Suprapubic skin (tissue), 4 donors: ENCODE data around the gene BNC2. TPM values are rescaled to one million over a fixed set of nuclear protein-coding genes. Genes with fewer than 3 reads are reported as not detected.

Experiments
- DNase-seq, 2 donors: peaks; one replicate each; pipeline ENCODE4 v3.0.0-alpha.2; 2019; ENCODE audit warnings: low spot score in 2 of 2
- H3K27ac ChIP-seq: fragments of 200-600 bp; sonication (generic); one replicate; pipeline ENCODE4 v1.5.1; 2019
- H3K27me3 ChIP-seq: fragments of 200-600 bp; sonication (generic); one replicate; pipeline ENCODE4 v1.5.1; 2019
- H3K36me3 ChIP-seq: fragments of 200-600 bp; sonication (generic); one replicate; pipeline ENCODE4 v1.5.1; 2019
- H3K4me1 ChIP-seq: fragments of 200-600 bp; sonication (generic); one replicate; pipeline ENCODE4 v1.5.1; 2019
- H3K4me3 ChIP-seq: fragments of 200-600 bp; sonication (generic); one replicate; pipeline ENCODE4 v1.5.1; 2019; ENCODE audit warnings: mild to moderate bottlenecking
- H3K9me3 ChIP-seq: fragments of 200-600 bp; sonication (generic); one replicate; pipeline ENCODE4 v1.5.1; 2019
- CTCF ChIP-seq, 2 donors: fragments of 200-600 bp in 1 of 2; fragments of 450-650 bp in 1 of 2; sonication (generic) in 1 of 2; IDR thresholded peaks; one replicate each; pipeline ENCODE4 v1.5.1; 2016 to 2019; ENCODE audit warnings: antibody characterized with exemption in 2 of 2, mild to moderate bottlenecking in 1 of 2, moderate library complexity in 1 of 2
- EP300 ChIP-seq: sonication (generic); formaldehyde crosslinking; IDR thresholded peaks from one replicate; pipeline ENCODE4 v1.6.1; 2017; ENCODE audit warnings: antibody characterized with exemption
- POLR2A ChIP-seq, 2 donors: fragments of 450-650 bp; IDR thresholded peaks; one replicate each; pipeline ENCODE4 v1.6.1; 2017; ENCODE audit warnings: antibody characterized with exemption in 2 of 2, mild to moderate bottlenecking in 2 of 2, moderate library complexity in 2 of 2
- POLR2AphosphoS5 ChIP-seq, 3 donors: sonication (generic); formaldehyde crosslinking; IDR thresholded peaks; one replicate each; pipeline ENCODE4 v1.6.1; 2017; ENCODE audit warnings: antibody characterized with exemption in 3 of 3
- WGBS: methylation state at CpG from one replicate; pipeline ENCODE4 v1.1.5; 2018; 5-methylcytosine and 5-hydroxymethylcytosine counted together
- total RNA-seq, 4 donors: library from RNA; depleted of rRNA; stranded (reverse); fragments of >200 nt; gene quantifications; one replicate each; pipeline ENCODE4 v1.1.0, GENCODE V29; 2016

Gene BNC2
- total RNA-seq, 4 donors from 2014 or later = 6.5 to 12.3 (median 8.9) TPM

DNA sequence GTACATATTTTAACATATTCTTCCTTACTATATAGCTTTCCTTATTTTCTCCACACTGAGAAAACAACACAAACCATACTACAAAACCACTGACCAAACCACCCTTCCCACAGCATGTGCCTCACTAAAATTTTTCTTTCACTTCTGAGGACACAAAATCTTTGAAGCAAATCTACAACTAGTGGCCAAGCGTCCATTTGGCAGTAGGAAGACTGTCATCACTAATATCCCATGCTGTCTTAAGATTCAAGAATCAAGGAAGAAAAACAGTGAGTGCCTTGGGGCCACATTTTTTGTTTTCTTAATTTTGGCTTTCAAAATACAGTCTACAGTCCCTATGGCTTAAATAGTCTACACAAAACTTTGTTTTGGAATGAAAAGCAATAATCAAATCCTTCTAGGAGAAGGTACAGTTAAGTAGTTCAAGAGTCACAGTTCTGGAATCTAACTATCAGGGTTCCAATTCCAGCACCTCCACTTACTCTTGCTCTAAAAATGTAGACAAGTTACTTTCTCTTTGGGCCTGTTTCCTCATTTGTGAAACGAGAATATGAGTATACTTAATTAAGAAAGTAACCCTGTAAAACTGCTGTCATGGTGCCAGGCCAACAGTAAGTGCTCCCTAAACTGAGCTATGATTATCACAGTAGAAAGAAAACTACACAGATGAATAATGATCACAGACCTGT is 227.9 kb downstream of the BNC2 start:
- TF ChIP-seq EP300 (no peak), POLR2A (IDR thresholded peaks at IDR 0.05) (no peak), POLR2AphosphoS5 (IDR thresholded peaks at IDR 0.05) (no peak), CTCF (IDR thresholded peaks at IDR 0.05) (no peak)
- Histone ChIP-seq H3K4me1 (peaks cover 7% of the 10 kb centered on the region), H3K27ac (no peak overlapping the region), H3K4me3 (no peak overlapping the region), H3K9me3 (no peaks in the 10 kb centered on the region), H3K27me3 (no peaks in the 10 kb centered on the region), H3K36me3 (no peaks in the 10 kb centered on the region)
- no peak for DNase-seq
- 34% methylated on average over 2 of the region's 2 CpGs for WGBS

GRCh38 chr9:16640649-16641048 is 229.8 kb downstream of the BNC2 start:
- TF ChIP-seq POLR2A (IDR thresholded peaks at IDR 0.05) = no peak
- no peak for TF ChIP-seq EP300
- no peak for TF ChIP-seq POLR2AphosphoS5 (IDR thresholded peaks at IDR 0.05)
- no peak for TF ChIP-seq CTCF (IDR thresholded peaks at IDR 0.05)
- DNase-seq = no peak
- WGBS = 82% methylated on average over 2 of the region's 2 CpGs
- no peaks in the 10 kb centered on the region for H3K9me3 ChIP-seq
- no peak overlapping the region for H3K4me3 ChIP-seq
- H3K27ac ChIP-seq = no peak overlapping the region
- H3K36me3 ChIP-seq = no peaks in the 10 kb centered on the region
- H3K4me1 ChIP-seq = peaks cover 11% of the 10 kb centered on the region
- H3K27me3 ChIP-seq = no peaks in the 10 kb centered on the region

GRCh38 chr9:16639644-16640043 is 230.8 kb downstream of the BNC2 start:
- H3K4me1 ChIP-seq = peaks cover 11% of the 10 kb centered on the region
- no peak overlapping the region for H3K27ac ChIP-seq
- H3K27me3 ChIP-seq = no peaks in the 10 kb centered on the region
- TF ChIP-seq CTCF (IDR thresholded peaks at IDR 0.05) (no peak), EP300 (no peak), POLR2A (IDR thresholded peaks at IDR 0.05) (no peak), POLR2AphosphoS5 (IDR thresholded peaks at IDR 0.05) (no peak)
- H3K9me3 ChIP-seq = no peaks in the 10 kb centered on the region
- no peaks in the 10 kb centered on the region for H3K36me3 ChIP-seq
- no peak overlapping the region for H3K4me3 ChIP-seq
- no peak for DNase-seq
- 98% methylated on average over 4 of the region's 4 CpGs for WGBS

DNA sequence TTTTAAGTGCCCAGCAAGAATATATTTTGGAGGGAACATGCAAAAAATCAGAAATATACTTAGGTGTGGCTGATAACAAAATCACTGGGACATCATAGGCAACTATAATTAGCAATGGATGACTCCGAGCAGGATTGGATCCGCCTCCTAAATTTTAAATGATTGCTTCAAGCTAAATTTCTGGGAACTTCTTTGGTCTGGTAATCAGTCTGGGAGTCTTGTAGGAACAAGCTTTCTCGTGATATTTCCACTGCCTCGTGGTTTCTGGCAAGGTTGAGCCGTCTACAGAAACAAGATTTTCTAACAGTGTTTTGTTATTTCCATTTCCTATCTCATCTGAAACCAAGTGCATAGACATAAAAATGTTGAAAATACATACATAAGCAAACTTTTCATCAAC is 232.6 kb downstream of the BNC2 start:
- H3K4me3 ChIP-seq = no peak overlapping the region
- peak overlapping the region; percentile 61 for H3K27ac ChIP-seq
- TF ChIP-seq POLR2A (IDR thresholded peaks at IDR 0.05) = no peak
- no peak for TF ChIP-seq CTCF (IDR thresholded peaks at IDR 0.05)
- no peak for TF ChIP-seq POLR2AphosphoS5 (IDR thresholded peaks at IDR 0.05)
- TF ChIP-seq EP300 = no peak
- WGBS = 47% methylated on average over 5 of the region's 5 CpGs
- H3K9me3 ChIP-seq = no peaks in the 10 kb centered on the region
- no peaks in the 10 kb centered on the region for H3K36me3 ChIP-seq
- H3K27me3 ChIP-seq = no peaks in the 10 kb centered on the region
- H3K4me1 ChIP-seq = peaks cover 11% of the 10 kb centered on the region
- no peak for DNase-seq

- Histone ChIP-seq H3K36me3 (no peaks in the 10 kb centered on the region), H3K27ac (peak overlapping the region; percentile 61), H3K9me3 (no peaks in the 10 kb centered on the region), H3K27me3 (no peaks in the 10 kb centered on the region), H3K4me3 (no peak overlapping the region), H3K4me1 (peaks cover 11% of the 10 kb centered on the region)
- no peak for DNase-seq
- WGBS = 64% methylated on average over 1 of the region's 1 CpG
- TF ChIP-seq POLR2A (IDR thresholded peaks at IDR 0.05) = no peak
- no peak for TF ChIP-seq EP300
- TF ChIP-seq POLR2AphosphoS5 (IDR thresholded peaks at IDR 0.05) = no peak
- TF ChIP-seq CTCF (IDR thresholded peaks at IDR 0.05) = no peak
Observed at GRCh38 chr9:16637218-16637617, 233.3 kb downstream of the BNC2 start.
